GM19025 (cell line): ENCODE results near the gene GPBP1L1.
"Not testable (repeated sequence)": the region's sequence is repeated elsewhere in the genome, so short reads cannot be mapped to it uniquely, and the experiment has no call there.

Experiments
- ATAC-seq: cut with Tn5 transposase; IDR thresholded peaks from one replicate; pipeline ENCODE4 v1.9.1; 2021; ENCODE audit warnings: mild to moderate bottlenecking, low read depth, moderate library complexity; ENCODE audit not compliant: unreplicated experiment

Gene GPBP1L1

GRCh38 chr1:45684402-45684801, 1.9 kb downstream of the GPBP1L1 start:
- ATAC-seq = no peak

DNA sequence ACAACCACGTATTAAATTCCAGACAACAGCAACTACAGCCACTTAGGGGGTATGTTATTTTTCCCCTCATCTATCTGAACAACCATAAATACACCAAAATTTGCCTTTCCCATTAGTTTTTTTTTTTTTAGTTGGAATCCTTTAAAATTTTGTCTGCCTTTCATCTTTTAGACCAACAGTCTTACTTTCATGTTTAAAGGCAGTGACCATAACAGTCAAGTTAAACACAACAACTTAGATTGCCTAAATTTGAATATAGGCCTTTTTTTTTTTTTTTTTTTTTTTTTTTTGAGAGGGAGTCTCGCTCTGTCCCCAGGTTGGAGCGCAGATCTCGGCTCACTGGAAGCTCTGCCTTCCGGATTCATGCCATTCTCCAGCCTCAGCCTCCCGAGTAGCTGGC, 3.4 kb downstream of the GPBP1L1 start:
- ATAC-seq = no peak

- ATAC-seq = no peak
These were observed 7.2 kb downstream of the GPBP1L1 start for GRCh38 chr1:45679123-45679522.

- ATAC-seq = no peak
These were observed 7.8 kb downstream of the GPBP1L1 start for GRCh38 chr1:45678489-45678888.

DNA sequence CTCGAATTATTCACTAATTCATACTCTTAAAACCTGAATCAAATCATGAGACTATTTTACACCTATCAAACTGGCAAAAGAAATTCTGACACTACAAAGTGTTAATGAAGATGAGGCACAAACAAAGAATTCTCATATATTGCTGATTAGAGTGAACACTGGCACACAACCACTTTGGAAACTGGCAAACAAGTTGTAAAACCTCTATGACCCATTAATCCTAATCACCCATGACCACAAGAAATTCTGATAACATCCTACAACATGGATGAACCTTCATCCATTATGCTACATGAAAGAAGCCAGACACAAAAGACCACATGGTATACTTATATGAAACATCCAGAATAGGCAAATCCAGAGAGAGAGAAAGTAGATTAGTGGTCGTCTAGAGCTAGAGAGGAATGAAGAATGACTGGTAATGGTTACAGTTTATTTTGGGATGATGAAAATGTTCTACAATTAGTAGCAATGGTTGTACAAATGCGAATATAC, 8.5 kb downstream of the GPBP1L1 start:
- no peak for ATAC-seq

- not testable (repeated sequence) for ATAC-seq
These were observed 9.8 kb downstream of the GPBP1L1 start for GRCh38 chr1:45676553-45676952.

DNA sequence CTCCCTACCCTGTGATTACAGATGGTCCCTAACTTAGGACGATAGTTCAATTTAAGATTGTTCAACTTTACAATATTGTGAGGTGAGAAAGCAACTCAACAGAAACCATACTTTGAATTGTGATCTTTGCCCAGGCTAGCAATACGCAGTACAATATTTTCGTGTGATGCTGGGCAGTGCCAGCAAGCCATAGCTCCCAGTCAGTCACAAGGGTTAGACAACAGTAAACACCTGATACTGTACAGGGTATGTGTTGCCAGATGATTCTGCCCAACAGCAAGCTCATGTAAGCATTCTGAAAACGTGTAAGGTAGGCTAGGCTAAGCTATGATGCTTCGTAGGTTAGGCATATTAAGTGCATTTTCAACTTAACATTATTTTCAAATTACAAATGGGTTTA, 11.9 kb downstream of the GPBP1L1 start:
- no peak for ATAC-seq

GRCh38 chr1:45673956-45674355, 12.4 kb downstream of the GPBP1L1 start:
- ATAC-seq = no peak

DNA sequence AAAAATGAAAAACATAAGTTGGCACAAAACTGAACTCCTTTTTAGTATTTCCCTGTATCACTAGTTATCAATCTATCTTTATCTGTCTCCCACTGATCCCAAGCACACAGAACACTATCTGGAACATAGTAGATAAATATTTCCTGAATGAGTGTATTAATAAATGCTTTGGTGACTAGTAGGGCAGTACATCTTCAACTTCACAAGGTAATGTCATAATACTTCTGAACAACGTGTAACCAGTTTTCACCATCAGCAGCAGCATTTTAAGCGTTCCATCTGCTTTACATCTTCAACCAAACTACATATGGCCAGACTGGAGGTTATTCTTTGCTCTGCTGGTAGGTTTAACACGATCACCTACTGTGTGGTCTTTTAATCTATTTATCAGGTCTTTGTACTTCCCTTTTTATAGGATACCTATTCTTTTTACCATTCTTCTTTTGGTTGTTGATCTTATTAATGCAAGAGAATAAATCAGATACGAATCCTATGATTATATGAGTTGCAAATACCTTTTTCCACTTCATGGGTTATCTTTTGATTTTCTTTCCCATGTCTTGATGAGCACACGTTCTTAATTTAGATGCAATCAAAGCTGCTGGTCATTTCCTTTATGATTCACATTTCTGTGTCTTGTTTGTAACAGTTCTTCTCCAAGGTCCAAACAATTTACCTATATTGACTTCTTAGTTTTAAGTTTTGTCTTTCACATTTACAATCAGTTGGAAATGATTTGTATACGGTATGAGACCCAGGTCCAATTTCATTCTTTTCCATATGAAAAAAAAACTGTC, 16.3 kb downstream of the GPBP1L1 start:
- no peak for ATAC-seq

- ATAC-seq = no peak
These were observed 17.0 kb downstream of the GPBP1L1 start for GRCh38 chr1:45669379-45669778.

GRCh38 chr1:45668526-45668925, 17.8 kb downstream of the GPBP1L1 start:
- ATAC-seq = no peak

DNA sequence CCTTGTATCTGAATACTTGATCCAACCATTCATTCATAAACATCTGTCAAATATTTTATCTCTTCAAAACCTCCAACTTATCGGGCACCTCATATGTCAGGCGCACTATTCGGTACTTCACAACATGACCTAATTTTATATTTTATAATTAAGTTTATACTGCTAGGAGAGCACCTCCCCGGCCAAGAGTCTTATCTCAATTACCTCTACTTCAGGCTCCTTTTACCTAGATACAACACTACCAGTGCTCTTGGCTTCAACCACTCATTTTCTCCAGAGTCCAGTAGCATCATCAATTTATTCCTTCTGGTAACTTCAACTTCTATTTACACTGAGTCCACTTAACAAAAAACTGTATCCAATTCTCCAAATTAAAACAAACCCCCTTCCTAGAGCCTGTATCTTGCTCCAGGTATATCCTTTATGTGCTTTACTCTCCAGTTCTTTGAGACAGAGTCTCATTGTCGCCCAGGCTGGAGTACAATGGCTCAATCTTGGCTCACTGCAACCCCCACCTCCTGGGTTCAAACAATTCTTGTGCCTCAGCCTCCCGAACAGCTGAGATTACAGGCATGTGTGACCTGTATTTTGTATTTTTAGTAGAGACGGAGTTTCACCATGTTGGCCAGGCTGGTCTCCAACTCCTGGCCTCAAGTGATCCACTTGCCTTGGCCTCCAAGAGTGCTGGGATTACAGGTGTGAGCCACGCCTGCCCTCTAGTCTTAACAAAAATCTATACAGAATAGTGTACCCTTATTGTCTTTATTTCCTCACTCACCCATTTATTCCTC, 18.8 kb downstream of the GPBP1L1 start:
- no peak for ATAC-seq

- no peak for ATAC-seq
These were observed 19.5 kb downstream of the GPBP1L1 start for GRCh38 chr1:45666836-45667235.

DNA sequence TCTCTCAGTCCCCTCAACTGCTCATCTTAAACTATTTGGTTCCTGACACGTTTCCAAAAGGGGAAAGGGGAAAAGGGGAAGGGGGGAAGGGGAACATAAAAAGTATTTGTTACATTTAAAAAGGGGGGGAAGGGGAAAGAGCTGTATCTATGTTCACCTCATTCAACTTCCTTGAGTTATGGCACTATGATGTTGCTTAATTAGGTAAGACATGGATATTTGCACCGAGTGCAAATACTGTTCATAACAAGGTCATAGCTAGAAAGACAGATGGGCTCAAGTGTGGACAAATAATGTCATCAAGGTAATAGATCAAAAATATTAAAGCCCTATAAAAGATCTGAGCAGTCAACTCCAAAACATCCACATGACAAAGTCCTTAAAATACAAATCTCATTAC, 26.0 kb downstream of the GPBP1L1 start:
- ATAC-seq = no peak

DNA sequence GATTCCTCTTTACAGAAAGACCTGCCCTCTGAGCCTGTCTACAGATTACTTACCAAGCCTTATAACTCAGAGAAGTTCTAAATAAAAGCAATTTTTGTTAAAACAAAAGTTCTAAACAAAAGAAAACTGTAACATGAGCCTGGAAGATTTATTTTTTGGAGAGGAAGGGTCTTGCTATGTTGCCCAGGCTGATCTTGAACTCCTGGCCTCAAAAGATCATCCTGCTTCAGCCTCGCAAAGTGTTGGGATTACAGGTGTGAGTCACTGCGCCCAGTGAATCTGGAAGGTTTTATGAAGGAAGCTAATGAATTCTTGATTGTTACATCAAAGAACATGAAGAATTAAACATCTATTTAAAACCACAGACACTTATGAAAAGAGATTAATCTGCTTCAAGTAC, 27.1 kb downstream of the GPBP1L1 start:
- ATAC-seq = no peak

DNA sequence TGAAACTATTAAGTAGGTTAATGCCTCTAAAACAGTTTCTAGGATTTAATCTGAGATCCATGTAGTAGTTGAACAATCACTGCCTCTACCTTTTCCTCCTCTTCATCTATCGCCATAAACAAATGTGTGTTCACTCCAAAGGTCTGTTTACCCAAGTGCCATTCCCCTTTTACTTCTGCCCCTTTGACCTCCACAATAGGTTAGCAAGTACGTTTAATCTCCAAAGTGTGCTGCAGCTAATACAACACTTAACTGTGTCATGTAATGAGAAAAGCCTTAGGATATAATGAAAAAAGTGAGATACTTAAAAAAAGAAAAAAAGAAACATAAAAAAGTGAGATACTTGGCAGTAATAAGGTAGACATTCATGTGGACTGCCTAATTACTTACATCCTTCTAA, 28.2 kb downstream of the GPBP1L1 start:
- ATAC-seq = no peak

GRCh38 chr1:45656573-45657226, 29.6 kb downstream of the GPBP1L1 start:
- no peak for ATAC-seq

GRCh38 chr1:45654540-45655280, 31.6 kb downstream of the GPBP1L1 start:
- ATAC-seq = no peak

GRCh38 chr1:45647248-45648021, 38.9 kb downstream of the GPBP1L1 start:
- ATAC-seq = no peak

GRCh38 chr1:45644661-45645060, 41.7 kb downstream of the GPBP1L1 start:
- ATAC-seq = no peak
